ENCODE results near the gene CACNB2. TPM values are rescaled to one million over a fixed set of nuclear protein-coding genes. Genes with fewer than 3 reads are reported as not detected.

CACNB2 gene
- total RNA-seq, 1 experiment from 2014 or later = 3.2 TPM

DNA sequence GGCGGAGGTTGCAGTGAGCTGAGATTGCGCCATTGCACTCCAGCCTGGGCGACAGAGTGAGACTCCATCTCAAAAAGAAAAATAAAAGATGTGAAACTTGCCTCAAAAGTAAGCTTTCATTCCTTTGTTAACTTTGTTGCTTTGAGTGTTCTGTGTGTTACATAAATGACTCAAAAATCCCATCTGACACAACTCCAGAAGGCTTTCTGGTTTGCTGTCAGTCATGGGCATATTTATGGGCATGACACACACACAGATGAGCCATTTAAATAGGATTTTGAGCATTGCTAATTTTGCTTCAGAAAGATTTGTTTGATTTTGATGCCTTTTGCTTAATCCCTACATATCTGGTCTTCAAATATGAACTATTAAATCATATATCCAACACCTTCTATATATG, 82.6 kb downstream of the CACNB2 start:
- ChIA-PET CTCF (no interaction called here), POLR2A (no interaction called here)
- Mint-ChIP-seq H3K9me3 (no peaks in the 10 kb centered on the region), H3K4me1 (peaks cover 24% of the 10 kb centered on the region), H3K36me3 (no peaks in the 10 kb centered on the region), H3K27me3 (ENCODE audit: low read depth) (no peaks in the 10 kb centered on the region), H3K27ac (no peak overlapping the region), H3K4me3 (no peak overlapping the region)
- TF ChIP-seq, protein P1, sequence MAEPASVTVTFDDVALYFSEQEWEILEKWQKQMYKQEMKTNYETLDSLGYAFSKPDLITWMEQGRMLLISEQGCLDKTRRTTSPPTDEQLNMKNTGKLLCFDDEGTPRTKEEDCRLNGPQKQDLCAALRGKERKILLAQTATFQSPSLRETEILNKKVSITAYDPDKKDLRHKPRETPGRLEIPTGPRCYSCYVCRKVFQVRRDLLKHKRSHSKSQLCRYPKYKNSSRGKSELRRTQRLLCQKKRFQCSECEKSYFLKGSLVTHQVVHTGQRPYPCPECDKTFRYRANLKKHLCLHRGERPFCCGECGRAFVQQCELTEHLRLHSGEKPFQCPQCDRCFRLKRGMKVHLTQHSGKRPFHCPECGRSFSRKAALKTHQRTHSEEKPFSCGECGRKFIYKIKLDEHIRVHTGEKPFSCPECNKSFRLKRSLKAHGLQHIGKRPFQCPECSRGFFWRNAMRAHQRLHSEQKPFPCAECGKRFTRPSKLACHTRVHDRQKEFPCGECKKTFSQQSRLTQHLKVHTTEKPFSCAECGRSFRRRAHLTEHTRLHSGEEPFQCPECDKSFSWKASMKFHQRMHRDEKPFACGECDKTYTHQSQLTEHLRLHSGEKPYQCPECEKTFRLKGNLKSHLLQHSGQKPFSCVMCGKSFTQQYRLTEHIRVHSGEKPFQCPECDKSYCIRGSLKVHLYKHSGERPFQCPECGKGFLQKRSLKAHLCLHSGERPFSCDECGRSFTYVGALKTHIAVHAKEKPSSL (CRISPR knock-in tag; conservative IDR thresholded peaks at IDR 0.05) = no peak
- TF ChIP-seq, protein P2, sequence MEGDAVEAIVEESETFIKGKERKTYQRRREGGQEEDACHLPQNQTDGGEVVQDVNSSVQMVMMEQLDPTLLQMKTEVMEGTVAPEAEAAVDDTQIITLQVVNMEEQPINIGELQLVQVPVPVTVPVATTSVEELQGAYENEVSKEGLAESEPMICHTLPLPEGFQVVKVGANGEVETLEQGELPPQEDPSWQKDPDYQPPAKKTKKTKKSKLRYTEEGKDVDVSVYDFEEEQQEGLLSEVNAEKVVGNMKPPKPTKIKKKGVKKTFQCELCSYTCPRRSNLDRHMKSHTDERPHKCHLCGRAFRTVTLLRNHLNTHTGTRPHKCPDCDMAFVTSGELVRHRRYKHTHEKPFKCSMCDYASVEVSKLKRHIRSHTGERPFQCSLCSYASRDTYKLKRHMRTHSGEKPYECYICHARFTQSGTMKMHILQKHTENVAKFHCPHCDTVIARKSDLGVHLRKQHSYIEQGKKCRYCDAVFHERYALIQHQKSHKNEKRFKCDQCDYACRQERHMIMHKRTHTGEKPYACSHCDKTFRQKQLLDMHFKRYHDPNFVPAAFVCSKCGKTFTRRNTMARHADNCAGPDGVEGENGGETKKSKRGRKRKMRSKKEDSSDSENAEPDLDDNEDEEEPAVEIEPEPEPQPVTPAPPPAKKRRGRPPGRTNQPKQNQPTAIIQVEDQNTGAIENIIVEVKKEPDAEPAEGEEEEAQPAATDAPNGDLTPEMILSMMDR (IDR thresholded peaks at IDR 0.05) = no peak
- TF ChIP-seq ESRRA (CRISPR knock-in tag; IDR thresholded peaks at IDR 0.05; ENCODE audit: borderline replicate concordance) (no peak), ATF1 (CRISPR knock-in tag; IDR thresholded peaks at IDR 0.05) (no peak), JUN (CRISPR knock-in tag; IDR thresholded peaks at IDR 0.05) (no peak), CBFB (CRISPR knock-in tag; IDR thresholded peaks at IDR 0.05; ENCODE audit: low read depth) (no peak), ZNF396 (CRISPR knock-in tag; IDR thresholded peaks at IDR 0.05; ENCODE audit: borderline replicate concordance) (no peak), FOXJ3 (CRISPR knock-in tag; IDR thresholded peaks at IDR 0.05; ENCODE audit: borderline replicate concordance) (no peak), TCF7 (CRISPR knock-in tag; IDR thresholded peaks at IDR 0.05; ENCODE audit: low read depth) (no peak), FOXP1 (CRISPR knock-in tag; IDR thresholded peaks at IDR 0.05; ENCODE audit: borderline replicate concordance) (no peak), NFATC4 (CRISPR knock-in tag; IDR thresholded peaks at IDR 0.05) (no peak), ZBTB21 (CRISPR knock-in tag; IDR thresholded peaks at IDR 0.05; ENCODE audit: borderline replicate concordance) (no peak)
- TF ChIP-seq, protein P3, sequence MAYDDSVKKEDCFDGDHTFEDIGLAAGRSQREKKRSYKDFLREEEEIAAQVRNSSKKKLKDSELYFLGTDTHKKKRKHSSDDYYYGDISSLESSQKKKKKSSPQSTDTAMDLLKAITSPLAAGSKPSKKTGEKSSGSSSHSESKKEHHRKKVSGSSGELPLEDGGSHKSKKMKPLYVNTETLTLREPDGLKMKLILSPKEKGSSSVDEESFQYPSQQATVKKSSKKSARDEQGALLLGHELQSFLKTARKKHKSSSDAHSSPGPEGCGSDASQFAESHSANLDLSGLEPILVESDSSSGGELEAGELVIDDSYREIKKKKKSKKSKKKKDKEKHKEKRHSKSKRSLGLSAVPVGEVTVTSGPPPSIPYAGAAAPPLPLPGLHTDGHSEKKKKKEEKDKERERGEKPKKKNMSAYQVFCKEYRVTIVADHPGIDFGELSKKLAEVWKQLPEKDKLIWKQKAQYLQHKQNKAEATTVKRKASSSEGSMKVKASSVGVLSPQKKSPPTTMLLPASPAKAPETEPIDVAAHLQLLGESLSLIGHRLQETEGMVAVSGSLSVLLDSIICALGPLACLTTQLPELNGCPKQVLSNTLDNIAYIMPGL (CRISPR knock-in tag; IDR thresholded peaks at IDR 0.05) = no peak
- TF ChIP-seq, protein P4, sequence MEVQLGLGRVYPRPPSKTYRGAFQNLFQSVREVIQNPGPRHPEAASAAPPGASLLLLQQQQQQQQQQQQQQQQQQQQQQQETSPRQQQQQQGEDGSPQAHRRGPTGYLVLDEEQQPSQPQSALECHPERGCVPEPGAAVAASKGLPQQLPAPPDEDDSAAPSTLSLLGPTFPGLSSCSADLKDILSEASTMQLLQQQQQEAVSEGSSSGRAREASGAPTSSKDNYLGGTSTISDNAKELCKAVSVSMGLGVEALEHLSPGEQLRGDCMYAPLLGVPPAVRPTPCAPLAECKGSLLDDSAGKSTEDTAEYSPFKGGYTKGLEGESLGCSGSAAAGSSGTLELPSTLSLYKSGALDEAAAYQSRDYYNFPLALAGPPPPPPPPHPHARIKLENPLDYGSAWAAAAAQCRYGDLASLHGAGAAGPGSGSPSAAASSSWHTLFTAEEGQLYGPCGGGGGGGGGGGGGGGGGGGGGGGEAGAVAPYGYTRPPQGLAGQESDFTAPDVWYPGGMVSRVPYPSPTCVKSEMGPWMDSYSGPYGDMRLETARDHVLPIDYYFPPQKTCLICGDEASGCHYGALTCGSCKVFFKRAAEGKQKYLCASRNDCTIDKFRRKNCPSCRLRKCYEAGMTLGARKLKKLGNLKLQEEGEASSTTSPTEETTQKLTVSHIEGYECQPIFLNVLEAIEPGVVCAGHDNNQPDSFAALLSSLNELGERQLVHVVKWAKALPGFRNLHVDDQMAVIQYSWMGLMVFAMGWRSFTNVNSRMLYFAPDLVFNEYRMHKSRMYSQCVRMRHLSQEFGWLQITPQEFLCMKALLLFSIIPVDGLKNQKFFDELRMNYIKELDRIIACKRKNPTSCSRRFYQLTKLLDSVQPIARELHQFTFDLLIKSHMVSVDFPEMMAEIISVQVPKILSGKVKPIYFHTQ (CRISPR knock-in tag; IDR thresholded peaks at IDR 0.05) = no peak
- TF ChIP-seq, protein P5, sequence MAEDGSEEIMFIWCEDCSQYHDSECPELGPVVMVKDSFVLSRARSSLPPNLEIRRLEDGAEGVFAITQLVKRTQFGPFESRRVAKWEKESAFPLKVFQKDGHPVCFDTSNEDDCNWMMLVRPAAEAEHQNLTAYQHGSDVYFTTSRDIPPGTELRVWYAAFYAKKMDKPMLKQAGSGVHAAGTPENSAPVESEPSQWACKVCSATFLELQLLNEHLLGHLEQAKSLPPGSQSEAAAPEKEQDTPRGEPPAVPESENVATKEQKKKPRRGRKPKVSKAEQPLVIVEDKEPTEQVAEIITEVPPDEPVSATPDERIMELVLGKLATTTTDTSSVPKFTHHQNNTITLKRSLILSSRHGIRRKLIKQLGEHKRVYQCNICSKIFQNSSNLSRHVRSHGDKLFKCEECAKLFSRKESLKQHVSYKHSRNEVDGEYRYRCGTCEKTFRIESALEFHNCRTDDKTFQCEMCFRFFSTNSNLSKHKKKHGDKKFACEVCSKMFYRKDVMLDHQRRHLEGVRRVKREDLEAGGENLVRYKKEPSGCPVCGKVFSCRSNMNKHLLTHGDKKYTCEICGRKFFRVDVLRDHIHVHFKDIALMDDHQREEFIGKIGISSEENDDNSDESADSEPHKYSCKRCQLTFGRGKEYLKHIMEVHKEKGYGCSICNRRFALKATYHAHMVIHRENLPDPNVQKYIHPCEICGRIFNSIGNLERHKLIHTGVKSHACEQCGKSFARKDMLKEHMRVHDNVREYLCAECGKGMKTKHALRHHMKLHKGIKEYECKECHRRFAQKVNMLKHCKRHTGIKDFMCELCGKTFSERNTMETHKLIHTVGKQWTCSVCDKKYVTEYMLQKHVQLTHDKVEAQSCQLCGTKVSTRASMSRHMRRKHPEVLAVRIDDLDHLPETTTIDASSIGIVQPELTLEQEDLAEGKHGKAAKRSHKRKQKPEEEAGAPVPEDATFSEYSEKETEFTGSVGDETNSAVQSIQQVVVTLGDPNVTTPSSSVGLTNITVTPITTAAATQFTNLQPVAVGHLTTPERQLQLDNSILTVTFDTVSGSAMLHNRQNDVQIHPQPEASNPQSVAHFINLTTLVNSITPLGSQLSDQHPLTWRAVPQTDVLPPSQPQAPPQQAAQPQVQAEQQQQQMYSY (CRISPR knock-in tag; IDR thresholded peaks at IDR 0.05) = no peak
- DNase-seq (ENCODE audit: low spot score) (no peak), ATAC-seq (no peak)
